Vagina (tissue), 2 donors: ENCODE data around the gene LMX1B.
"Not testable (repeated sequence)": the region's sequence is repeated elsewhere in the genome, so short reads cannot be mapped to it uniquely, and the experiment has no call there.

Experiments used
- CTCF ChIP-seq, 3 experiments: fragments of 450-650 bp in 2 of 3; fragments of 200-600 bp in 1 of 3; sonication (generic) in 1 of 3; IDR thresholded peaks; one replicate each; pipeline ENCODE4 v1.5.1; 2017 to 2019; ENCODE audit warnings: antibody characterized with exemption in 3 of 3, mild to moderate bottlenecking in 2 of 3, moderate library complexity in 2 of 3
- POLR2A ChIP-seq, 2 donors: fragments of 450-650 bp; IDR thresholded peaks; one replicate each; pipeline ENCODE4 v1.6.1; 2017; ENCODE audit warnings: antibody characterized with exemption in 2 of 2, mild to moderate bottlenecking in 2 of 2, moderate library complexity in 2 of 2
- POLR2AphosphoS5 ChIP-seq, 2 donors: sonication (generic); formaldehyde crosslinking; IDR thresholded peaks; one replicate each; pipeline ENCODE4 v1.9.0; 2017; ENCODE audit warnings: antibody characterized with exemption in 2 of 2, mild to moderate bottlenecking in 2 of 2, low read depth in 1 of 2; ENCODE audit not compliant: insufficient read depth in 1 of 2

GRCh38 chr9:126707712-126708111 lies 94.0 kb downstream of the LMX1B start:
- TF ChIP-seq POLR2AphosphoS5 (IDR thresholded peaks at IDR 0.05; ENCODE audit: insufficient read depth in 1 of 2, low read depth in 1 of 2); POLR2A (IDR thresholded peaks at IDR 0.05); CTCF (IDR thresholded peaks at IDR 0.05): not testable (repeated sequence)
